ENCODE measurements around the gene TK1.
"Not testable (repeated sequence)": the region's sequence is repeated elsewhere in the genome, so short reads cannot be mapped to it uniquely, and the experiment has no call there.

TK1 gene

GRCh38 chr17:78175643-78175981, 11.2 kb downstream of the TK1 start:
- no peak for DNase-seq

DNA sequence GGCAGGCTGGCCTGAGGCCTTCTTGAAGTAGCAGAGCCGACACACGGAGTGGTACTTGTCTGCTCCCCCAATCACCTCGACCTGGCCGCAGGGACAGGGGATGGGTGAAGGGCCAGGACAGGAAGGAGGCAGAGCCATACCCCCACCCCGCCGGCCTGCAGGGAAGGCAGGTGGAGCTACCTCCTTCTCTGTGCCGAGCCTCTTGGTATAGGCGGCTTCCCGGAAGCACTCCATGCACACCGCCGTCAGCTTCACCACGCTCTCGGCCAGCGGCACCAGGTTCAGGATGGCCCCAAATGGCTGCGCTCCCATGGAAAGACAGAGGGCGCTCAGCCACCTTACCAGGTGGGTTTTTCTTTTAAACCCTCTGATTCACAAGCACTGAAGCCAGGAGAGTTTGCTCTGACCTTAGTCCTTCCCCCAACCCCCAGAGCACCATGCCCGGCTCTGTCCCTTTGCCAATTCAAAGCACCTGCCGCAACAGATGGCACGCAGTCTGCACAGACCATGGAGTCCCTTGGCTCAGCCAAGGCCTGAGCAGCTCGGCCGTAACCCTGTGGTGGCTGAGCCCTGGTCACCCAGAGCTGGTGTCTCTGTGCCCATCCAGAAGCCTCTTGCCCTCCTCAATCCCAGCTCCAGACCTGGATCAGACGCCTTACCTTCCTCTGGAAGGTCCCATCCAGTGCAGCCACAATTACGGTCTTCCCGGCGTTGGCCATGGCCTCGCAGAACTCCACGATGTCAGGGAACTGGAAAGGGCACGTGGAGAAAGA, 11.8 kb downstream of the TK1 start:
- no peak for DNase-seq

GRCh38 chr17:78174346-78174869, 12.4 kb downstream of the TK1 start:
- DNase-seq = no peak

- no peak for DNase-seq
These were observed 13.6 kb downstream of the TK1 start for GRCh38 chr17:78173097-78173715.

GRCh38 chr17:78172249-78173051, 14.4 kb downstream of the TK1 start:
- no peak for DNase-seq

- not testable (repeated sequence) for DNase-seq
These were observed 15.1 kb downstream of the TK1 start for GRCh38 chr17:78171591-78172248.

GRCh38 chr17:78170692-78171590, 15.9 kb downstream of the TK1 start:
- DNase-seq = no peak

DNA sequence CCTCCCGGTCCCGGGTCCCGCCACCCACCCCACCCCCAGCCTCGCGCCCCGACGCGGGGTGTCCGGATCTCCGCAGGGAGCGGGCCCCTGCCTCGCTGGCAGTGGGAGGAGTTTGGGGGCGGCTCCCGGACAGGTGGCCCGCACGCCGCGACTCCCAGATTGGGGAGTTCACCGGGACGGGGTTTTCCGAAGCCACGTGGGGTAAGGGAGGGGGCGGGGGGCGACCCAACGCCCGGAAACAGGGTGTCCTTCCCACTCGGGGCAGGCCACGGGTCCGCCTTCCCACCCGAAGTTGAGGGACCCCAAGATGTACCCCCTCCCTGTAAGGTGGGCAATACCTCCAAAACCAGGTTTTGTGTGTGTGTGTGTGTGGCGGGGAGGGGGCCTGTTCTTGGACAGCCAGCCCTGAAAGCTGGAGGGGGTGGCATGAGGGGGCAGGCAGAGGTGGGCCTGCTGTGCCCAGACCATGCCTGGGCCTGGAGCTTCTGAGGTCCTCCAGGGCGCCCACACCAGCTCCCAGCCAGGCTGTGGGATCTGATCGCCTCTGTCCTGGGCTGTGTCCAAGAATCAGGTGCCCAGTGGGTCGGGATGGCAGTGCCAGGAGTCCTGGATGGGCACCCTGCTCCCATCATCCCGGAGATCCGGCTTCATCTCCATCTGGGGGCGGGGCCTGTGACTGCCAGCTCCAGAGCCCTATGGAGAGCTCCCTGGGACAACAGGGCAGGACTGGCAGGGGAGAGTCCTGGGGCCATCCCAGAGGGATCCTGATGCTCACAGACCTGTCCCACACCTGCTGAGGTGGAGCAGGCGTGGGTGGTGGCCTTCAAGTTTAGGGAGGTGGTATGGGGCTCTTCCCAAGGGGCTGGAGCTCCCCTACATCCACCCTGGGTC, 17.7 kb downstream of the TK1 start:
- no peak for DNase-seq

DNA sequence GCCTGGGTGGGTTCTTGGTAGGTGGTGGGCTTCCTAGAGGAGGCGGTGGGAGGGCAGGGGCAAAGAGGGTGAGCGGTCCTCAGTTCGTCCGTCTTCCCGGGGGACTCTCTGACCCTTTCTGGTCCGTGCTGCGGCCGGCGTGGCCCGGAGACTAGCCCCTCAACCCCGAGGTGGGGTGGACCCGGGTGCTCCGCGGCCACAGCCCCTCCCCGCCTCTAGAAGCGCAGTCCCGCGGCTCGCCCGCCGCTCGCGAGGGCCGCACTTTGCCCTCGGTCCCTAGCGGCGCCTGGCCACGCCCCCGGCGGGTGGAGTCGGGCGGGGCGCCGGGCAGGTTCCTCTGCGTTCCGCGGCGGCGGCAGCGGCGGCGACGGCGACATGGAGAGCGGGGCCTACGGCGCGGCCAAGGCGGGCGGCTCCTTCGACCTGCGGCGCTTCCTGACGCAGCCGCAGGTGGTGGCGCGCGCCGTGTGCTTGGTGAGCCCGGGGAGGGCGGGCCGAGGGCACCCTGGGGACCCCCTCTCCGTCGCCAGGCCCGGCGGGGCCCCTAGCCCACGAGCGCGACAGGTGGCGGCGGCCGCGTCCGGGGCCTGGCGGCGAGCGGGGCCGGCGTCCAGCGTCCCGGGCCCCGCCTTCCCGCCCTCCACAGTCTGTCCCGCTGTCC, 18.5 kb downstream of the TK1 start, which contains the start of gene SYNGR2:
Gene SYNGR2, plus strand, starts transcription at position 340 of the 661 bp plus-strand sequence. Its CDS starts 36 bp downstream, at position 376.
- peak; percentile 85 to 86 for DNase-seq

DNA sequence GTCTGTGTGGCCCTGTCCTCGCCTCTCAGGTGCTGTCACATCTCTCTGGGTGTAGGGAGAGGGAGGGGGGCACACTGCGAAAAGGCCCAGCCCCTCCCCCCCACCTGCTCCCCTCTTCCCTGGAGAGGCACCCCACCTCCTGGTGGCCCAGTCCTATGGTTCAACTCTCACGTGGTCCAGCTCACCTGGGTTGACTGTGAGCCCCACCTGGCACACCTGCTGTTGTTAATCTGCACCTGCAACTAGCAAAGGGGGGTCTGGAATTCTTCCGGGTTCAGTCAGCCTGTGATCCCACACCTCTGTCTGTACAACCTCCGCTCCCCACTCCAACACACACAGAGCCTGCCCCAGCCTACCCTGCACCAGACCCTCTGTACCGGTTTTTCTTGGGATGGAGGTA, 20.4 kb downstream of the TK1 start:
- DNase-seq = no peak

DNA sequence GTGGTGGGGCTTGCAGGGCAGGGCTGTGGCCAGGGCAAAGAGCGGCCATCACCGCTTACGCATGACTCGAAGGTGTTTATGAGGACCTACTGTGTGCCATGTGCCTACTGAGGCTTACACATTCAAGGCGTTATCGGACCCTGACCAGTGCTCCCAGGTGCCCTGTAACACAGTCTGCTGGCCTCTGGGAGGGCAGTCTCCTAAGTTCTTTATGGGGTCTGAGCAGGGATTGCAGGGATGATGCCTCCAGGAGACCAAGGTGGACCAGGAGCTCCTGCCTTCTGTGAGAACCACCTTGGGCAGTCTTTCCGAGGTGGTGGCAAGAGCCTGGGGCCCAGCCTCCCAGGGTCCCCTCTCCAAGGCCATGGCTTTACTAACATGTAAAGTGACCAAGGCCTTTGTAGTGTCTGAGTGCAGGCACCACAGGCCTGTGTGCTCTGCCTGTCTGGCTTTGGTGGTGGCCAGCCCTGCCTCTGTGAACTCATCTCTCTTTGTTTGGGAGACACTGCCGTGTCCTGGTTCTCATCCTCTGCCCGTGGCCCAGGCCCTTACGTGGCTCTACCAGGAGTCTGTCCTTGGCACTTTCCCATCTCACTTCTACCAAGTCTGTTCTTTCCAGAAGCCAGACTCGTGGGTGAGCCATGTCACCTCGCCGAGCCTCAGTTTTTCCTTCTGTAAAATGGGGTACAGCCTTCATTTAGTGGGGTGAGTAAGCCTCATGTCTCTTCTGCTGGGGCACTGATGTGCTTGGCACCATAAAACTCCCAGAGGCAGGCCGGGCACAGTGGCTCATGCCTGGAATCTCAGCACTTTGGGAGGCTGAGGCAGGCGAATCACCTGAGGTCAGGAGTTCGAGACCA, 21.9 kb downstream of the TK1 start:
- no peak for DNase-seq

DNA sequence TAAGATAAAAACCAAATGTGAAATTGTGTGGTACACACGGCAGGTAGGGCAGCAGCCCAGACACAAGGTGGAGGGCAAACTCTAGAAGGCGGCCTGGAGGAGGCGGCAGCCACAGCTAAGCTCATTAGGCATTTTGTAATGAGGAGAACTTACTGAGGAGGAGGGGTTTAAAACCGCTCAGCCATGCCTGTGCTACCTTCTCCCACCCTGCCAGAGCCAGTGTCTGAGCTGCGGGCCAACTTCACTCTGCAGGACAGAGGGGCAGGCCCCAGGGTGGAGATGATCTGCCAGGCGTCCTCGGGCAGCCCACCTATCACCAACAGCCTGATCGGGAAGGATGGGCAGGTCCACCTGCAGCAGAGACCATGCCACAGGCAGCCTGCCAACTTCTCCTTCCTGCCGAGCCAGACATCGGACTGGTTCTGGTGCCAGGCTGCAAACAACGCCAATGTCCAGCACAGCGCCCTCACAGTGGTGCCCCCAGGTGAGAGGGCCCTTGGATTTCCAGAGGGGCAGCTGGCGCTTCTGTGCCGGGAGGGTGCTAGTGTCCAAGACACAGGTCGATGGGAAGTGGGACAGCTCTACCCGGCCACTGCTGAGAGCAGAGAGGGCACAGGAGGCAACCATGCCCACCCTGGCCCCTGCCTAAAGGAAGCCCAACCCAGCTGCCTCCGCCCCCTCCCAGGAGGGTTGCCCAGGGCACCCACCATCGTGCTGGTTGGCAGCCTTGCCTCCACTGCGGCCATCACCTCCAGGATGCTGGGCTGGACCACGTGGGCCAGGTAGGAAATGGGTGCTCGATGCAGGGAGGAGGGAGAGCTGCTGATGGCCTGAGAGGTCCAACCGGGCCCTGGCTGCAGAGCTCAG, 22.7 kb downstream of the TK1 start:
- DNase-seq = no peak

- DNase-seq = peak; percentile 74 to 92
These were observed 27.2 kb downstream of the TK1 start for GRCh38 chr17:78159575-78160158.

- DNase-seq = peak; percentile 67 to 73
These were observed 31.7 kb downstream of the TK1 start for GRCh38 chr17:78154903-78155811.

GRCh38 chr17:78151514-78152008, 35.3 kb downstream of the TK1 start:
- no peak for DNase-seq

- no peak for DNase-seq
These were observed 38.4 kb downstream of the TK1 start for GRCh38 chr17:78148286-78149016.
